Measurements from ENCODE around the gene NRIP2. TPM values are rescaled to one million over a fixed set of nuclear protein-coding genes. Genes with fewer than 3 reads are reported as not detected.

Gene NRIP2
- total and polyA plus RNA-seq, 12 donors = 1.4 to 4.0 (median 2.5) TPM

DNA sequence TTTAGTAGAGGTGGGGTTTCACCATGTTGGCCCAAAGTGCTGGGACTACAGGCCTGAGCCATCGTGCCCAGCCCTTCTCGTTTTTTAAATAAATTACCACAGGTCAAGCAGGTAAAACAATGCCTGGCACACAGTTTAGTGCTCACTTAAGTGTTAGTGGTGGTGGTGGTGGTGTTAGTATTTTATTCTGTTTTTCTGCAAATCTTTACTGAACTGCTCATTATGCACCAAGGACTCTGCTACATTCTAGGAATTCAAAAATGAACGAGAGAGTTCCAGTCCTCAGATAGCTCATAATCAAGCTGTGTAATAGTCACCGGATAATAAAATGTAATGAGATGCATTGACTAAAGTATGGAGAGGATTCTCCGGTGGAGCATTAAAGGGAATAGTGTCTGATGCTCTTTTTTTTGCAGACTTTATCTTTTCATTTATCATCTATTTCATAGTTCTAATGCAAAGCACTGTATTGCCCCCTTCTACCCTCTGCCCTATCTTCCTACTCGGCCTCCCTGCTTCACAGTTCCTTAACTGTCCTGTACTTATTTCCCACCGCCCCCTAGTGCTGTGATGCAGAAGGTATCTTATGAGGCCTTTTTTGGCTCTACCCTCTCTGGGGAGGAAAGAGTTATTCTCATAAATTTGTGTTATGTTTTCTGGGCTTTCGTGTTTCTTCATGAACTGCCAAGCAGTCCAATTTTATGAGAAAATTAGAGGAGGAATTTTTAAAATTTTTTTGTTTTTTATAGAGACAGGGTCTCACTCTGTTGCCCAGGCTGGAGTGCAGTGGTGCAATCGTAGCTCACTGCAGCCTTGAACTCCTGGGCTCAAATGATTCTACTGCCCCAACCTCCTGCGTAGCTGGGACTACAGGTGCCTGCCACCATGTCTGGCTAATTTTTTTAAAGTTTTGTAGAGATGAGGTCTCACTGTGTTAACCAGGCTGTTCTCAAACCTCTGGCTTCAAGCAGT, 21.3 kb downstream of the NRIP2 start:
- 15 to 17% methylated on average over 10 of the region's 10 CpGs for WGBS, 2 donors
- H3K9me3 ChIP-seq = no peaks in the 10 kb centered on the region
- H3K4me3 ChIP-seq = peak overlapping the region; percentile 36 to 88 (median 70)
- peak overlapping the region; percentile 83 to 99 (median 92) for H3K27ac ChIP-seq
- peaks cover 0 to 36% (median 13%) of the 10 kb centered on the region in 9 donors for H3K36me3 ChIP-seq
- intact Hi-C loops (cut with DNase I) = loop anchor here in 2 of 10 donors (2.0 kb wide), 2 partner anchors 17 to 19 kb away; partner anchors contain the start of gene FKBP4 (in 1 of the 2)
- peaks cover 3 to 26% (median 21%) of the 10 kb centered on the region in 9 donors for H3K4me1 ChIP-seq
- H3K27me3 ChIP-seq = no peaks in the 10 kb centered on the region
- DNase-seq (peak in 1 of 2 donors; percentile 37), ATAC-seq (peak; percentile 0 to 54 (median 43))
- TF ChIP-seq, protein P1, sequence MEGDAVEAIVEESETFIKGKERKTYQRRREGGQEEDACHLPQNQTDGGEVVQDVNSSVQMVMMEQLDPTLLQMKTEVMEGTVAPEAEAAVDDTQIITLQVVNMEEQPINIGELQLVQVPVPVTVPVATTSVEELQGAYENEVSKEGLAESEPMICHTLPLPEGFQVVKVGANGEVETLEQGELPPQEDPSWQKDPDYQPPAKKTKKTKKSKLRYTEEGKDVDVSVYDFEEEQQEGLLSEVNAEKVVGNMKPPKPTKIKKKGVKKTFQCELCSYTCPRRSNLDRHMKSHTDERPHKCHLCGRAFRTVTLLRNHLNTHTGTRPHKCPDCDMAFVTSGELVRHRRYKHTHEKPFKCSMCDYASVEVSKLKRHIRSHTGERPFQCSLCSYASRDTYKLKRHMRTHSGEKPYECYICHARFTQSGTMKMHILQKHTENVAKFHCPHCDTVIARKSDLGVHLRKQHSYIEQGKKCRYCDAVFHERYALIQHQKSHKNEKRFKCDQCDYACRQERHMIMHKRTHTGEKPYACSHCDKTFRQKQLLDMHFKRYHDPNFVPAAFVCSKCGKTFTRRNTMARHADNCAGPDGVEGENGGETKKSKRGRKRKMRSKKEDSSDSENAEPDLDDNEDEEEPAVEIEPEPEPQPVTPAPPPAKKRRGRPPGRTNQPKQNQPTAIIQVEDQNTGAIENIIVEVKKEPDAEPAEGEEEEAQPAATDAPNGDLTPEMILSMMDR (IDR thresholded peaks at IDR 0.05) = peak; percentile 36 to 72 (median 55)

DNA sequence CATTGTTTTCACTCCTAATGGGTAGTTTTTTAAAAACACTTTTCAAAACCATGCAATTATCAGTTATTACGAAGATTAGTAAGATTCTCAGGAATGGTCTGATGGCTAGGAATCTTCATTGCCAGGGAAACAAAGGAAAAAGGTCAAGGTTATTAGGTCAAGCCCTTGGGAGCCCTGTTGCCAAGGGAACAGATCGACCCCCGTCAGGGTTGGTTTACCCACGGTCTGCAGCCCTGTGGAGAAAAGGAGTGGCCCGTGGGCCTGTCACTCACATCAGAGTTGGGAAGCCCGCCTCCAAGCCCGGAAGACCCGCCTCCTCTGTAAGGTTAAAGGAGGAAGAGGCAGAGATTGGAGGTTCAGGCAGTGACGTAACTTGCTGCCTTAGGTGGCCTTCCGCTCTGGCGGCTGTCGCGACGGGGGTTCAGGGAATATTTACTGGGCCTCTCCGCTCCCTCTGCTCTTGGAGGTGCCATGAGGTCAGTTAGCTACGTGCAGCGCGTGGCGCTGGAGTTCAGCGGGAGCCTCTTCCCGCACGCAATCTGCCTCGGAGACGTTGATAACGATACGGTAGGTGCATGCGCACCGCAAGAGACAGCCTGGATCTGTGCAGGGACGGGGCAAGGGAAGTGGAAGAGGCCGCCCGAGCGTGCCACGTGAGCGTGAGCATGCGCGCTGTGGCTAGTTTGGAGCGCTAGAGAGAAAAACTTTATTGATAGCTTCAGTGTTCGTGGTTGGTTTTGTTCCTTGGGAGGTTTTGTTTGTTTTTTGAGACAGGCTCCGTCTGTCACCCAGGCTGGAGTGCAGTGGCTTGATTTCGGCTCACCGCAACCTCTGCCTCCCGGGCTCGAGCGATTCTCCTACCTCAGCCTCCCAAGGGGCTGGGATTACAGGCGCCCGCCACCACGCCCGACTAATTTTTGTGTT, 22.3 kb downstream of the NRIP2 start, which contains the start of gene ITFG2:
ITFG2 (plus strand) TSS at position 379 of the 924 bp plus-strand sequence; CDS start at position 472, 93 bp downstream.
- 0 to 1% methylated on average over 48 of the region's 48 CpGs for WGBS, 2 donors
- TF ChIP-seq, protein P1 (IDR thresholded peaks at IDR 0.05) = peak in 1 of 9 donors; percentile 16
- intact Hi-C loops (cut with DNase I) = loop anchor here in 2 of 10 donors (2.0 kb wide), 2 partner anchors 16 to 18 kb away; partner anchors contain the start of gene FKBP4 (in 1 of the 2)

DNA sequence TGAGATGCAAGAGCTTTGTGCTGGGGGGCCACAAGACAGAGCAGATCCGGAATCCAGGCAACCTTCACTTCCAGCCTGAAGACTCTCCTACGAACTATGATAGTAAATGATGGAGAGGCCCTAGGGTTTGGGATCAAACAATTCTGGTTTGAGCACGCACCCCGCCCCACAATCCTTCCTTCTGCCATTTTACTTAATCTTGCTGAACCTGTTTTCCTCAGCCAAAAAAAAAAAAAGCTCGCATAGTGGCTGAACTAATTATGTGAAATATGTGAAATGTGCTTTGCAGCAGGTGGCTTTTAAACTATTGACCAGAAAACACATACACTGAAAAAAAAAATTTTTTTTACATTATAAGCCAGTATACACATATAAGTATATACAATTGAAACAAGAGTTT, 23.0 kb downstream of the NRIP2 start:
- H3K27ac ChIP-seq = peak overlapping the region; percentile 83 to 99 (median 92)
- H3K36me3 ChIP-seq = peaks cover 0 to 23% (median 6%) of the 10 kb centered on the region in 9 donors
- WGBS, 2 donors = 78 to 87% methylated on average over 5 of the region's 5 CpGs

More for the DNA sequence above, 22.3 kb downstream of the NRIP2 start, which contains the start of gene ITFG2:
- H3K4me1 ChIP-seq = peaks cover 3 to 26% (median 21%) of the 10 kb centered on the region in 9 donors
- H3K36me3 ChIP-seq = peaks cover 0 to 26% (median 4%) of the 10 kb centered on the region in 9 donors
- H3K4me3 ChIP-seq = peak within 1 kb of the TSS; percentile 36 to 88 (median 70)
- peak within 1 kb of the TSS; percentile 83 to 99 (median 92) for H3K27ac ChIP-seq
- H3K9me3 ChIP-seq = no peaks in the 10 kb centered on the region
- H3K27me3 ChIP-seq = no peaks in the 10 kb centered on the region
- DNase-seq = peak; percentile 98 to 99
- peak; percentile 97 to 99 (median 98) for ATAC-seq

More for the DNA sequence above, 23.0 kb downstream of the NRIP2 start:
- TF ChIP-seq, protein P1 (IDR thresholded peaks at IDR 0.05) = no peak
- intact Hi-C loops (cut with DNase I) = loop anchor here in 2 of 10 donors (2.0 kb wide), 2 partner anchors 15 to 17 kb away; partner anchors contain the start of gene FKBP4 (in 1 of the 2)
- no peaks in the 10 kb centered on the region for H3K9me3 ChIP-seq
- H3K4me1 ChIP-seq = peaks cover 3 to 26% (median 21%) of the 10 kb centered on the region in 9 donors
- ATAC-seq (no peak), DNase-seq (no peak)
- no peaks in the 10 kb centered on the region for H3K27me3 ChIP-seq
- H3K4me3 ChIP-seq = peak overlapping the region in 9 of 10 donors; percentile 57 to 88 (median 73)

All from heart right ventricle (tissue), 16 donors.